Right ventricle myocardium superior (tissue), 1 donor: ENCODE measurements around the gene IRF2. TPM values are rescaled to one million over a fixed set of nuclear protein-coding genes. Genes with fewer than 3 reads are reported as not detected.

Source experiments
- ATAC-seq: fragments of 200-7000 bp; cut with Tn5 transposase; one replicate; pipeline ENCODE4 v1.9.1; 2020; ENCODE audit warnings: mild to moderate bottlenecking; ENCODE audit not compliant: poor library complexity
- DNase-seq: peaks from one replicate; pipeline ENCODE4 v3.0.0-alpha.2; 2020
- intact Hi-C: fragments of 100-400 bp; cut with DNase I; formaldehyde crosslinking; loops from one replicate; pipeline ENCODE4 v1.11.2; 2022
- total RNA-seq: library from RNA; stranded (reverse); fragmentation: NEBNext Ultra II Directional; extraction: Animal tissue kit (Norgen Biotek cat#: 25700); gene quantifications from one replicate; pipeline ENCODE4 v1.2.1, GENCODE V29; 2021
- donor health status: DM: no; HTN: yes; CAD: no; lungs with severe emphysema.

Gene IRF2
- total RNA-seq, 1 donor from 2014 or later = 27.2 TPM

- ATAC-seq (no peak), DNase-seq (no peak)
- intact Hi-C loops = loop anchor here (5.0 to 10.0 kb wide), 2 partner anchors 60 to 193 kb away; no protein-coding TSS in a partner anchor
Observed at GRCh38 chr4:184477201-184477999, 3.0 kb upstream of the IRF2 start.

GRCh38 chr4:184476695-184477094, 2.3 kb upstream of the IRF2 start:
- intact Hi-C loops = loop anchor here (5.0 to 10.0 kb wide), 2 partner anchors 61 to 192 kb away; no protein-coding TSS in a partner anchor
- DNase-seq (no peak), ATAC-seq (no peak)

- ATAC-seq (no peak), DNase-seq (no peak)
- intact Hi-C loops = loop anchor here (5.0 to 10.0 kb wide), 2 partner anchors 62 to 191 kb away; no protein-coding TSS in a partner anchor
Observed at GRCh38 chr4:184475498-184475897, 1.1 kb upstream of the IRF2 start.

- intact Hi-C loops = loop anchor here (5.0 to 10.0 kb wide), 2 partner anchors 62 to 190 kb away; no protein-coding TSS in a partner anchor
- DNase-seq = peak; percentile 61
- ATAC-seq = peak; percentile 8
Observed at GRCh38 chr4:184475096-184475461, 729 bp upstream of the IRF2 start.

GRCh38 chr4:184473499-184474262, 669 bp downstream of the IRF2 start:
- peak; percentile 66 for DNase-seq
- intact Hi-C loops = loop anchor here (5.0 to 10.0 kb wide), 2 partner anchors 86 to 189 kb away; no protein-coding TSS in a partner anchor
- ATAC-seq = peak; percentile 0

- DNase-seq = peak; percentile 92
- intact Hi-C loops = loop anchor here (5.0 to 10.0 kb wide), 2 partner anchors 86 to 188 kb away; no protein-coding TSS in a partner anchor
- peak; percentile 76 for ATAC-seq
Observed at GRCh38 chr4:184472614-184473498, 1.5 kb downstream of the IRF2 start.

GRCh38 chr4:184471881-184472613, 2.3 kb downstream of the IRF2 start:
- DNase-seq (no peak), ATAC-seq (no peak)
- intact Hi-C loops = loop anchor here (5.0 to 10.0 kb wide), 2 partner anchors 85 to 187 kb away; no protein-coding TSS in a partner anchor

GRCh38 chr4:184470785-184471110, 3.6 kb downstream of the IRF2 start:
- intact Hi-C loops = loop anchor here (5.0 to 10.0 kb wide), 2 partner anchors 83 to 186 kb away; no protein-coding TSS in a partner anchor
- ATAC-seq (no peak), DNase-seq (no peak)

- DNase-seq = no peak
- no peak for ATAC-seq
- intact Hi-C loops = no loop called here
Observed at GRCh38 chr4:184466634-184467033, 7.7 kb downstream of the IRF2 start.

GRCh38 chr4:184464759-184465454, 9.4 kb downstream of the IRF2 start:
- ATAC-seq = peak; percentile 19
- intact Hi-C loops = no loop called here
- no peak for DNase-seq

GRCh38 chr4:184463856-184464255, 10.5 kb downstream of the IRF2 start:
- intact Hi-C loops = no loop called here

GRCh38 chr4:184463158-184463557, 11.2 kb downstream of the IRF2 start:
- ATAC-seq (no peak), DNase-seq (no peak)
- intact Hi-C loops = no loop called here

More at GRCh38 chr4:184463856-184464255, 10.5 kb downstream of the IRF2 start:
- no peak for DNase-seq
- ATAC-seq = no peak

- DNase-seq (no peak), ATAC-seq (no peak)
- intact Hi-C loops = no loop called here
Observed at GRCh38 chr4:184462724-184463123, 11.6 kb downstream of the IRF2 start.

- intact Hi-C loops = no loop called here
- no peak for ATAC-seq
- no peak for DNase-seq
Observed at GRCh38 chr4:184461711-184462441, 12.5 kb downstream of the IRF2 start.

- ATAC-seq (no peak), DNase-seq (no peak)
- intact Hi-C loops = no loop called here
Observed at GRCh38 chr4:184460499-184461285, 13.7 kb downstream of the IRF2 start.

- ATAC-seq (no peak), DNase-seq (no peak)
- intact Hi-C loops = no loop called here
Observed at GRCh38 chr4:184459413-184459812, 14.9 kb downstream of the IRF2 start.
